Gastroesophageal sphincter (tissue), 3 donors: ENCODE results near the gene KAT2A.

Experiments used
- POLR2A ChIP-seq, 2 donors: fragments of 450-650 bp; IDR thresholded peaks; one replicate each; pipeline ENCODE4 v1.6.1; 2017; ENCODE audit warnings: antibody characterized with exemption in 2 of 2, mild to moderate bottlenecking in 2 of 2, moderate library complexity in 1 of 2
- POLR2AphosphoS5 ChIP-seq: sonication (generic); formaldehyde crosslinking; IDR thresholded peaks from one replicate; pipeline ENCODE4 v1.6.1; 2017; ENCODE audit warnings: antibody characterized with exemption
- TF ChIP-seq, protein P1 (sequence below), 4 experiments: fragments of 200-600 bp in 2 of 4; fragments of 450-650 bp in 2 of 4; sonication (generic) in 1 of 4; IDR thresholded peaks; one replicate each; pipeline ENCODE4 v1.5.1; 2017 to 2019; ENCODE audit warnings: antibody characterized with exemption in 4 of 4, mild to moderate bottlenecking in 2 of 4, moderate library complexity in 2 of 4

DNA sequence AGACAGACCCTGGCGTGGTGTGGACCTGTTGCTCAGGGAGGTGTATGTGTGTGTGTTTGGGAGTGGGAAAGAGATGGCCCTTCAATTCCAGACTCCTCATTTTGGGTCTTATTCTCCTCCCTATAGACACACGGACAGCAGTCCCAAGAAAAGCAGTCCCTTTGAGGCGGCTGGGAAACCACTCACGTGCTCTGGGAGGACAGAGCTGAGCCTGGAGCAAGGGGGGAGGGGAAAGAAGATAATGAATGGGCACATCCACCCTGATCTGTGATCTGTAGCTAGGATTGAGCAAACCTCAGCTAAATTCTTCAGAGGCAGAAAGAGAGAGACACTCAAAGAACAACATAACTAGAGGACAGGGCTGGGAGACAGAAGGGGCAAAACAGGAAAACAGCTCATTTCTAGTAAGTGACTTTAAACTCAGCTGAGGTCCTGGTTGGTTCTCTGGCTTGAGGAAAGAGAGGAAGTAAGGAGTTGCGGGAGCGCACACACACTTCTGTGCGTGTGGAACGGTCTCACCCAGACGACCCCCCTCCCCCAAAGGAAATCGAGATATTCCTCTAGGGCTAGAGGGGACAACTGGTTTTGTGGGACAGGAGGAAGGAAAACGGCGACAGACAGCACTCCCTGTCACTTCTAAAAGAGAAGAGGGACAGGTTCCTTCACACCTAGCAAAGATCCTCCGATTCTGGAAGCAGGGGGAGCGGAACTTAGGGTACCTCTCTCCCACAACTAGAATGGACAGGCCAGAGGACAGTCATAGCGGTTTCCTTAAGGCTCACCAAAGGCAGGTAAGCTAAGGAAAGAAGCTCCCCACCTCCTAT is 33.0 kb upstream of the KAT2A start:
- TF ChIP-seq, protein P1, sequence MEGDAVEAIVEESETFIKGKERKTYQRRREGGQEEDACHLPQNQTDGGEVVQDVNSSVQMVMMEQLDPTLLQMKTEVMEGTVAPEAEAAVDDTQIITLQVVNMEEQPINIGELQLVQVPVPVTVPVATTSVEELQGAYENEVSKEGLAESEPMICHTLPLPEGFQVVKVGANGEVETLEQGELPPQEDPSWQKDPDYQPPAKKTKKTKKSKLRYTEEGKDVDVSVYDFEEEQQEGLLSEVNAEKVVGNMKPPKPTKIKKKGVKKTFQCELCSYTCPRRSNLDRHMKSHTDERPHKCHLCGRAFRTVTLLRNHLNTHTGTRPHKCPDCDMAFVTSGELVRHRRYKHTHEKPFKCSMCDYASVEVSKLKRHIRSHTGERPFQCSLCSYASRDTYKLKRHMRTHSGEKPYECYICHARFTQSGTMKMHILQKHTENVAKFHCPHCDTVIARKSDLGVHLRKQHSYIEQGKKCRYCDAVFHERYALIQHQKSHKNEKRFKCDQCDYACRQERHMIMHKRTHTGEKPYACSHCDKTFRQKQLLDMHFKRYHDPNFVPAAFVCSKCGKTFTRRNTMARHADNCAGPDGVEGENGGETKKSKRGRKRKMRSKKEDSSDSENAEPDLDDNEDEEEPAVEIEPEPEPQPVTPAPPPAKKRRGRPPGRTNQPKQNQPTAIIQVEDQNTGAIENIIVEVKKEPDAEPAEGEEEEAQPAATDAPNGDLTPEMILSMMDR (IDR thresholded peaks at IDR 0.05), result no peak
- TF ChIP-seq POLR2A (IDR thresholded peaks at IDR 0.05), result no peak
- TF ChIP-seq POLR2AphosphoS5, result no peak
